GM21360 (cell line): ENCODE results near the gene ABLIM3.

Experiments used
- ATAC-seq: cut with Tn5 transposase; IDR thresholded peaks from one replicate; pipeline ENCODE4 v1.9.1; 2021; ENCODE audit warnings: mild to moderate bottlenecking, moderate library complexity; ENCODE audit not compliant: unreplicated experiment

Gene ABLIM3

GRCh38 chr5:149278451-149279210 is 137.3 kb downstream of the ABLIM3 start:
- no peak for ATAC-seq

- ATAC-seq = no peak
These were observed 138.4 kb downstream of the ABLIM3 start for GRCh38 chr5:149279661-149280060.

GRCh38 chr5:149280124-149280523 is 138.8 kb downstream of the ABLIM3 start:
- no peak for ATAC-seq

GRCh38 chr5:149280802-149281201 is 139.5 kb downstream of the ABLIM3 start:
- no peak for ATAC-seq

GRCh38 chr5:149282027-149282965 is 141.0 kb downstream of the ABLIM3 start:
- no peak for ATAC-seq

- ATAC-seq = no peak
These were observed 141.7 kb downstream of the ABLIM3 start for GRCh38 chr5:149282966-149283332.

GRCh38 chr5:149283626-149284480 is 142.6 kb downstream of the ABLIM3 start:
- no peak for ATAC-seq

- no peak for ATAC-seq
These were observed 143.2 kb downstream of the ABLIM3 start for GRCh38 chr5:149284501-149284900.

GRCh38 chr5:149285153-149285552 is 143.9 kb downstream of the ABLIM3 start:
- ATAC-seq = no peak

GRCh38 chr5:149288436-149288835 is 147.1 kb downstream of the ABLIM3 start:
- no peak for ATAC-seq

- no peak for ATAC-seq
These were observed 148.0 kb downstream of the ABLIM3 start for GRCh38 chr5:149289301-149289700.

GRCh38 chr5:149294872-149295829 is 153.9 kb downstream of the ABLIM3 start:
- peak; percentile 52 for ATAC-seq

GRCh38 chr5:149297340-149298025 is 156.2 kb downstream of the ABLIM3 start:
- no peak for ATAC-seq

GRCh38 chr5:149298163-149298562 is 156.9 kb downstream of the ABLIM3 start:
- ATAC-seq = no peak

- no peak for ATAC-seq
These were observed 157.6 kb downstream of the ABLIM3 start for GRCh38 chr5:149298842-149299404.

GRCh38 chr5:149299451-149300054 is 158.3 kb downstream of the ABLIM3 start:
- ATAC-seq = no peak

- ATAC-seq = no peak
These were observed 159.1 kb downstream of the ABLIM3 start for GRCh38 chr5:149300441-149300840.

- ATAC-seq = no peak
These were observed 159.9 kb downstream of the ABLIM3 start for GRCh38 chr5:149301049-149301743.
